ENCODE measurements around the gene LRRC25.
"Not testable (repeated sequence)": the region's sequence is repeated elsewhere in the genome, so short reads cannot be mapped to it uniquely, and the experiment has no call there.

LRRC25 gene

GRCh38 chr19:18406749-18407148 is 9.3 kb upstream of the LRRC25 start:
- Mint-ChIP-seq H3K9me3 (no peaks in the 10 kb centered on the region), H3K4me3 (no peak overlapping the region), H3K27ac (no peak overlapping the region), H3K27me3 (peaks cover 14% of the 10 kb centered on the region), H3K4me1 (peaks cover 13% of the 10 kb centered on the region)
- ATAC-seq (no peak), DNase-seq (no peak)

GRCh38 chr19:18405754-18406153 is 8.3 kb upstream of the LRRC25 start:
- DNase-seq, H3K27me3 Mint-ChIP-seq, ATAC-seq, H3K4me3 Mint-ChIP-seq, H3K9me3 Mint-ChIP-seq, H3K27ac Mint-ChIP-seq: not testable (repeated sequence)
- peaks cover 17% of the 10 kb centered on the region for H3K4me1 Mint-ChIP-seq

- H3K4me3 Mint-ChIP-seq, ATAC-seq, DNase-seq, H3K27me3 Mint-ChIP-seq, H3K27ac Mint-ChIP-seq, H3K9me3 Mint-ChIP-seq: not testable (repeated sequence)
- peaks cover 11% of the 10 kb centered on the region for H3K4me1 Mint-ChIP-seq
Observed at GRCh38 chr19:18402455-18403248, 5.2 kb upstream of the LRRC25 start.

- no peak for ATAC-seq
- peaks cover 19% of the 10 kb centered on the region for H3K27me3 Mint-ChIP-seq
- no peak overlapping the region for H3K4me3 Mint-ChIP-seq
- DNase-seq: no peak
- H3K9me3 Mint-ChIP-seq: no peaks in the 10 kb centered on the region
- H3K4me1 Mint-ChIP-seq: peaks cover 20% of the 10 kb centered on the region
- H3K27ac Mint-ChIP-seq: no peak overlapping the region
Observed at GRCh38 chr19:18401580-18402112, 4.2 kb upstream of the LRRC25 start.

GRCh38 chr19:18399008-18399407 is 1.6 kb upstream of the LRRC25 start:
- Mint-ChIP-seq H3K27ac (no peak overlapping the region), H3K27me3 (peaks cover 33% of the 10 kb centered on the region), H3K4me3 (no peak overlapping the region), H3K9me3 (no peaks in the 10 kb centered on the region), H3K4me1 (peaks cover 20% of the 10 kb centered on the region)
- no peak for ATAC-seq
- no peak for DNase-seq

- Mint-ChIP-seq H3K4me3 (no peak overlapping the region), H3K27me3 (peaks cover 49% of the 10 kb centered on the region), H3K4me1 (peaks cover 24% of the 10 kb centered on the region), H3K9me3 (no peaks in the 10 kb centered on the region), H3K27ac (no peak overlapping the region)
- DNase-seq (no peak), ATAC-seq (no peak)
Observed at GRCh38 chr19:18396471-18397241, 766 bp downstream of the LRRC25 start.

- DNase-seq (no peak), ATAC-seq (no peak)
- Mint-ChIP-seq H3K4me1 (peaks cover 19% of the 10 kb centered on the region), H3K9me3 (no peaks in the 10 kb centered on the region), H3K27me3 (peaks cover 74% of the 10 kb centered on the region), H3K27ac (no peak overlapping the region), H3K4me3 (no peak overlapping the region)
Observed at GRCh38 chr19:18393836-18394235, 3.6 kb downstream of the LRRC25 start.

- Mint-ChIP-seq H3K4me1 (peaks cover 28% of the 10 kb centered on the region), H3K27ac (no peak overlapping the region), H3K9me3 (no peaks in the 10 kb centered on the region), H3K4me3 (no peak overlapping the region), H3K27me3 (peaks cover 77% of the 10 kb centered on the region)
- ATAC-seq (no peak), DNase-seq (no peak)
Observed at GRCh38 chr19:18392926-18393325, 4.5 kb downstream of the LRRC25 start.

GRCh38 chr19:18392417-18392816 is 5.0 kb downstream of the LRRC25 start:
- H3K4me1 Mint-ChIP-seq: peaks cover 28% of the 10 kb centered on the region
- DNase-seq: no peak
- H3K4me3 Mint-ChIP-seq: no peak overlapping the region
- H3K9me3 Mint-ChIP-seq: no peaks in the 10 kb centered on the region
- H3K27ac Mint-ChIP-seq: no peak overlapping the region
- H3K27me3 Mint-ChIP-seq: peaks cover 77% of the 10 kb centered on the region
- ATAC-seq: no peak

- no peak for ATAC-seq
- DNase-seq: no peak
- Mint-ChIP-seq H3K4me1 (peaks cover 24% of the 10 kb centered on the region), H3K9me3 (no peaks in the 10 kb centered on the region), H3K27me3 (peaks cover 77% of the 10 kb centered on the region), H3K4me3 (no peak overlapping the region), H3K27ac (no peak overlapping the region)
Observed at GRCh38 chr19:18391509-18392075, 5.8 kb downstream of the LRRC25 start.

- peaks cover 32% of the 10 kb centered on the region for H3K4me1 Mint-ChIP-seq
- H3K27me3 Mint-ChIP-seq: peaks cover 77% of the 10 kb centered on the region
- DNase-seq (no peak), ATAC-seq (no peak)
- no peak overlapping the region for H3K4me3 Mint-ChIP-seq
- no peaks in the 10 kb centered on the region for H3K9me3 Mint-ChIP-seq
- no peak overlapping the region for H3K27ac Mint-ChIP-seq
Observed at GRCh38 chr19:18390065-18390907, 7.1 kb downstream of the LRRC25 start.

- ATAC-seq (no peak), DNase-seq (no peak)
- no peaks in the 10 kb centered on the region for H3K9me3 Mint-ChIP-seq
- no peak overlapping the region for H3K4me3 Mint-ChIP-seq
- no peak overlapping the region for H3K27ac Mint-ChIP-seq
- H3K4me1 Mint-ChIP-seq: peaks cover 32% of the 10 kb centered on the region
- peaks cover 82% of the 10 kb centered on the region for H3K27me3 Mint-ChIP-seq
Observed at GRCh38 chr19:18389726-18390064, 7.7 kb downstream of the LRRC25 start.

GRCh38 chr19:18388960-18389725 is 8.3 kb downstream of the LRRC25 start:
- ATAC-seq (no peak), DNase-seq (no peak)
- Mint-ChIP-seq H3K4me3 (peak overlapping the region; percentile 21 to 30), H3K27me3 (peaks cover 88% of the 10 kb centered on the region), H3K9me3 (no peaks in the 10 kb centered on the region), H3K4me1 (peaks cover 32% of the 10 kb centered on the region), H3K27ac (no peak overlapping the region)

- ATAC-seq: peak; percentile 91
- Mint-ChIP-seq H3K4me3 (peak overlapping the region; percentile 76 to 88), H3K9me3 (no peaks in the 10 kb centered on the region), H3K27me3 (peaks cover 92% of the 10 kb centered on the region), H3K27ac (no peak overlapping the region), H3K4me1 (peaks cover 32% of the 10 kb centered on the region)
- DNase-seq: peak; percentile 76 to 84
Observed at GRCh38 chr19:18388100-18388959, 9.1 kb downstream of the LRRC25 start.
